HG03139 (cell line): ENCODE data around the gene DCHS2.

Experiments
- ATAC-seq: cut with Tn5 transposase; IDR thresholded peaks from one replicate; pipeline ENCODE4 v1.9.1; 2021; ENCODE audit not compliant: unreplicated experiment

DCHS2 gene

GRCh38 chr4:154320521-154320920 is 171.1 kb downstream of the DCHS2 start:
- no peak for ATAC-seq

- no peak for ATAC-seq
Observed at GRCh38 chr4:154319736-154320135, 171.9 kb downstream of the DCHS2 start.

- ATAC-seq = no peak
Observed at GRCh38 chr4:154317201-154317999, 174.2 kb downstream of the DCHS2 start.

- no peak for ATAC-seq
Observed at GRCh38 chr4:154315741-154316140, 175.9 kb downstream of the DCHS2 start.

- no peak for ATAC-seq
Observed at GRCh38 chr4:154314248-154314647, 177.4 kb downstream of the DCHS2 start.

GRCh38 chr4:154313004-154313585 is 178.5 kb downstream of the DCHS2 start:
- ATAC-seq = no peak

GRCh38 chr4:154312246-154312645 is 179.4 kb downstream of the DCHS2 start:
- ATAC-seq = no peak

- ATAC-seq = no peak
Observed at GRCh38 chr4:154310578-154310977, 181.0 kb downstream of the DCHS2 start.

GRCh38 chr4:154308207-154308606 is 183.4 kb downstream of the DCHS2 start:
- ATAC-seq = no peak

GRCh38 chr4:154307451-154307850 is 184.1 kb downstream of the DCHS2 start:
- ATAC-seq = no peak

- ATAC-seq = no peak
Observed at GRCh38 chr4:154305616-154306015, 186.0 kb downstream of the DCHS2 start.

- no peak for ATAC-seq
Observed at GRCh38 chr4:154304679-154305078, 186.9 kb downstream of the DCHS2 start.

- no peak for ATAC-seq
Observed at GRCh38 chr4:154294652-154295350, 196.8 kb downstream of the DCHS2 start.

- no peak for ATAC-seq
Observed at GRCh38 chr4:154293427-154293826, 198.2 kb downstream of the DCHS2 start.

GRCh38 chr4:154292589-154292988 is 199.0 kb downstream of the DCHS2 start:
- no peak for ATAC-seq

- no peak for ATAC-seq
Observed at GRCh38 chr4:154277172-154277571, 214.4 kb downstream of the DCHS2 start.

GRCh38 chr4:154276496-154276895 is 215.1 kb downstream of the DCHS2 start:
- ATAC-seq = no peak

- no peak for ATAC-seq
Observed at GRCh38 chr4:154254999-154255398, 236.6 kb downstream of the DCHS2 start.

GRCh38 chr4:154234576-154234975 is 257.0 kb downstream of the DCHS2 start:
- no peak for ATAC-seq

- no peak for ATAC-seq
Observed at GRCh38 chr4:154231806-154232478, 259.7 kb downstream of the DCHS2 start.

- ATAC-seq = no peak
Observed at GRCh38 chr4:154230723-154231122, 260.9 kb downstream of the DCHS2 start.
